GM21447 (cell line): ENCODE results near the gene AFF3.
"Not testable (repeated sequence)": the region's sequence is repeated elsewhere in the genome, so short reads cannot be mapped to it uniquely, and the experiment has no call there.

Experiments
- ATAC-seq: cut with Tn5 transposase; IDR thresholded peaks from one replicate; pipeline ENCODE4 v1.9.1; 2021; ENCODE audit not compliant: unreplicated experiment

Gene AFF3

GRCh38 chr2:100108648-100109020, 33.8 kb downstream of the AFF3 start:
- not testable (repeated sequence) for ATAC-seq

GRCh38 chr2:100107906-100108647, 34.3 kb downstream of the AFF3 start:
- no peak for ATAC-seq

- ATAC-seq, result no peak
Measured at GRCh38 chr2:100107440-100107839, 35.0 kb downstream of the AFF3 start.

GRCh38 chr2:100106460-100106859, 35.9 kb downstream of the AFF3 start:
- ATAC-seq, result no peak

- no peak for ATAC-seq
Measured at GRCh38 chr2:100105678-100106054, 36.7 kb downstream of the AFF3 start.

GRCh38 chr2:100104718-100105677, 37.4 kb downstream of the AFF3 start:
- no peak for ATAC-seq

- not testable (repeated sequence) for ATAC-seq
Measured at GRCh38 chr2:100104265-100104664, 38.1 kb downstream of the AFF3 start.

GRCh38 chr2:100103527-100104252, 38.7 kb downstream of the AFF3 start:
- not testable (repeated sequence) for ATAC-seq

- not testable (repeated sequence) for ATAC-seq
Measured at GRCh38 chr2:100102466-100103180, 39.8 kb downstream of the AFF3 start.

- ATAC-seq, result not testable (repeated sequence)
Measured at GRCh38 chr2:100098855-100099254, 43.5 kb downstream of the AFF3 start.

GRCh38 chr2:100097611-100098294, 44.6 kb downstream of the AFF3 start:
- not testable (repeated sequence) for ATAC-seq

GRCh38 chr2:100095845-100096244, 46.5 kb downstream of the AFF3 start:
- not testable (repeated sequence) for ATAC-seq

GRCh38 chr2:100091807-100092206, 50.6 kb downstream of the AFF3 start:
- ATAC-seq, result not testable (repeated sequence)

- ATAC-seq, result not testable (repeated sequence)
Measured at GRCh38 chr2:100085744-100086143, 56.6 kb downstream of the AFF3 start.

- ATAC-seq, result not testable (repeated sequence)
Measured at GRCh38 chr2:100083421-100084216, 58.8 kb downstream of the AFF3 start.

- not testable (repeated sequence) for ATAC-seq
Measured at GRCh38 chr2:100082302-100082978, 60.0 kb downstream of the AFF3 start.

- ATAC-seq, result no peak
Measured at GRCh38 chr2:100077935-100078334, 64.5 kb downstream of the AFF3 start.

GRCh38 chr2:100077456-100077855, 64.9 kb downstream of the AFF3 start:
- ATAC-seq, result no peak

GRCh38 chr2:100075532-100075931, 66.9 kb downstream of the AFF3 start:
- ATAC-seq, result no peak
